Endothelial cell of hepatic sinusoid (primary cell): ENCODE measurements around the gene FBXO34.
"Not testable (repeated sequence)": the region's sequence is repeated elsewhere in the genome, so short reads cannot be mapped to it uniquely, and the experiment has no call there.

ENCODE experiments used
- in situ Hi-C: cut with HindIII; loops from 2 replicates; pipeline ENCODE4 v1.10.0; 2017; ENCODE audit warnings: low sequenced_read_pairs

Gene FBXO34

GRCh38 chr14:55309761-55310365, 38.6 kb downstream of the FBXO34 start:
- in situ Hi-C loops: no loop called here

DNA sequence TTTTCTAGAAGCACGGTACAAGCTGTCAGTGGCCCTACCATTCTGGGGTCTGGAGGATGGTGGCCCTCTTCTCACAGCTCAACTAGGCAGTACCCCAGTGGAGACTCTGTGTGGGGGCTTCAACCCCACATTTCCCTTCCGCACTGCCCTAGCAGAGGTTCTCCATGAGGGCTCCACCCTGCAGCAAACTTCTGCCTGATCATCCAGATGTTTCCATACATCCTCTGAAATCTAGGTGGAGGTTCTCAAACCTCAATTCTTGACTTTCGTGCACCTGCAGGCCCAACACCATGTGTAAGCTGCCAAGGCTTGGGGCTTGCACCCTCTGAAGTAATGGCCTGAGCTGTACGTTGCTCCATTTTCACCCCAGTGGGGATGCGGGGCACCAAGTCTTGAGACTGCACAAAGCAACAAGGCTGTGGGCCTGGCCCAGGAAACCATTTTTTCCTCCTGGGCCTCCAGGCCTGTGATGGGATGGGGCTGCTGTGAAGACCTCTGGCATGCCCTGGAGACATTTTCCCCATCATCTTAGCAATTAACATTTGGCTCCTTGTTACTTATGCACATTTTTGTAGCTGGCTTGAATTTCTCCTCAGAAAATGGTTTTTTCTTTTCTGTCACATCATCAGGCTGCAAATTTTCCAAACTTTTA, 41.3 kb downstream of the FBXO34 start:
- in situ Hi-C loops: not testable (repeated sequence)

GRCh38 chr14:55313480-55313879, 42.3 kb downstream of the FBXO34 start:
- in situ Hi-C loops: no loop called here

- in situ Hi-C loops: no loop called here
Measured at GRCh38 chr14:55314449-55314848, 43.2 kb downstream of the FBXO34 start.

- in situ Hi-C loops: no loop called here
Measured at GRCh38 chr14:55316564-55316963, 45.3 kb downstream of the FBXO34 start.

DNA sequence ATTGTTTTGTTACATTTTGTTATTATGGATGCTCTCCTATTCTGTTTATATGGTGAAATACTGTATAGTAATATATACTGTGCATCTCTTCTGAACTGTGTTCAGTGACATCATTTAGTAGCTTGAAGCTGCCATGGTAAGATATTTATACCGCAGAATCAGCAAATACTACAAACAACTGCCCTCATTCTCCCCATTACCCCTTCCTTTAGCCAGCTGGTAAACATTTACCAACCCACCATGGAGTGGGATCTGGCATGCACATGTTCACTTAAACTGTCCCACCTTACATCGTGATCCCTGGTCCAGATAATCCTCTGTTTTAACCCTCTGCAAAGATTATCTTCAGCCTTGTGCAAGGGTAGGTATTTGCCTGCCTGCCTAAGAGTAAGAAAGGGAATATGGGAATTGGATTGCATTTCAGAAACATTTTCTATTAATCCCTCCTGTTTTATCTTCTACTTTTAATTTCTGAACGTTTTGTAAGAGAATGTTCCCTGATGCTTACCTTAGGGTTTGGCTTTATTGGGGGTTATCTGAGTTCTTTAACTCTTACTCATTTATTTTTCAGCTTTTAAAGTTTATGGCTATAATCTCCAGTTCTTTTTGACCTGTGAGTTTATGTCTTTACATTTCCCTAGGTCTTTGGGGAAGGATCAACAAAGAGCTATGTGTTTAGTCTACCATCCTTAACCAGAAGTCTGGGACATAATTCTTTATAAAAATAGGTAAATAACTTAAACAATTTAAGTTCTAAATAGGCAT, 46.5 kb downstream of the FBXO34 start:
- in situ Hi-C loops: no loop called here

DNA sequence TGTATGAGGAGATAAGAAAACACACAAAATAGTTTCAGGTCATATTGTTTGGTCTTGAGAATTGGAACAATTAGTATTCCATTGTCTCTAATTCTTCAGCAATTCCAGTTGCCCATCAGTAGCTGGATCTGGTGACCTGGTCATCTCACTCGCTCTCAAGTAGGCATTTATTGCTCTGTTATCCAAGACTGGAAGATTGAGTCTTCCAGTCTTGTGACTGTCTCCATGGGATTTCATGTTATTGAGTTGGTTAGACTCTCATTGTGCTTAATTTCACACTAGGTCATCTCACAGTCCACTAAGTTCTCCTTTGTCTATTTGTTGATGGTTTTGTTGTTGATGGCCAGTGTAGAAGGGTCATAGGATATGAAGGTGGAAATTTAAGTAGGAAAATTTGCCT, 47.5 kb downstream of the FBXO34 start:
- in situ Hi-C loops: no loop called here

DNA sequence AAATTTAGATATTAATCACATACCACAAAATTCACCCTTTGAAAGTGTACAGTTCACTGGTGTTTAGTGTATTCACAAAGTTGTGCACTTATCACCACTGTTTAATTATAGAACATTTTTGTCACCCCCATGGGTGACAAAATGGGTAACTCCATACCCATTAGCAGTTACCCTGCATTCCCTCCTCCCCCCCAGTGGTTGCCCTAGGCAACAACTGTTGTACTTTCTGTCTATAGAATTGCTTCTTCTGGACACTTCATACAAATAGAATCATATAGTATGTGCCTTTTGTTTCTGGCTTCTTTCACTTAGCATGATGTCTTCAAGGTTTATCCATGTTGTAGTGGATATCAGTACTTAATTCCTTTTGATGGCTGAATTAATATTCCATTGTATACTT, 52.7 kb downstream of the FBXO34 start:
- in situ Hi-C loops: no loop called here

DNA sequence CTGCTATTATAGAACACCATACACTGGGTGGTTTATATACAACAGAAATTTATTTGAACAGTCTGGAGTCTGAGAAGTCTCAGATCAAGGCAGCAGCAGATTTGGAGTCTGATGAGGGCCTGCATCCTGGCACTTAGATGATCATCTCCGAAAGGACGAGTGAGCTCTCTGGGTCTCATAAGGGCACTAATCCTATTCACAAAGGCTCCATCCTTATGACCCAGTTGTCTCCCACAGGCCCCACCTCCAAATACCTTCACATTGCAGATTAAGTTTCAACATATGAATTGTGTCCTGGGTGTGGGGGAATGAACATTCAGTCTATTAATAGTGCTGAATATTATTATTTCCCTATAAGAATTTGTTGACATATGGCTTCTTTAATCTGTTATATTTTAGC, 53.6 kb downstream of the FBXO34 start:
- in situ Hi-C loops: no loop called here

DNA sequence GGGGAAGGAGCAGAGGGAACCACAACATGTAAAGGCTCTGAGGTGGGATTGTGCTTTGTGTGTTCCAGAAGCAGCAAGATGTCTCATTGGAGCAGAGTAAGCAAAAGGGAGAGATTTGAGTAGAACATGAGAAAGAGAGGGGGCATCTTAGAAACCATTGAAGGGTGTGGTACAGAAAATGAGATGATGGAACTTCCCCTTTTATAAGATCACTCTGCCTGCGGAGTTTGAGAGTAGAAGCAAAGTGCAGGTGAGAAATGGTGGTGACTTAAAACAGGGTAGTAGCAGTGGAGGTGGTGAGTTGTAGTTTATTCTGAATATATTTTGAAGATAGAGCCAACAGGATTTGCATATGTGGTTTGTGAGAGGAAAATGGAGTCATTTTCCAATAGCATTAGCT, 56.0 kb downstream of the FBXO34 start:
- in situ Hi-C loops: no loop called here

DNA sequence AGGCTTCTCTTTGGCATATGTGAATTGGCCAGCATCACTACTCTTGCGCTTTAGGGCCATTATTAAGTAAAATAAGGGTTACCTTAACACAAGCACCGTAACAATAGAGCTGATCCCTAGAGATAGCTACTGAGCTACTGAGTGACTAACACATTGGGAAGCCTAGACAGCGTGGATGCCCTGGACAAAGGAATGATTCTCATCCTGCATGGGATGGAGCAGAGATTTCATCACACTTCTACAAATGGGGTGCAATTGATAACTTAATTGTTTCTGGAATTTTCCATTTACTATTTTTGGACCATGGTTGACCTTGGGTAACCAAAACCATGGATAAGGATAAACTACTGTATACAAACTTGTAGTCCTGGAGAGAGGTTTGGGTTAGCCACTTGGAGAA, 57.1 kb downstream of the FBXO34 start:
- in situ Hi-C loops: no loop called here

DNA sequence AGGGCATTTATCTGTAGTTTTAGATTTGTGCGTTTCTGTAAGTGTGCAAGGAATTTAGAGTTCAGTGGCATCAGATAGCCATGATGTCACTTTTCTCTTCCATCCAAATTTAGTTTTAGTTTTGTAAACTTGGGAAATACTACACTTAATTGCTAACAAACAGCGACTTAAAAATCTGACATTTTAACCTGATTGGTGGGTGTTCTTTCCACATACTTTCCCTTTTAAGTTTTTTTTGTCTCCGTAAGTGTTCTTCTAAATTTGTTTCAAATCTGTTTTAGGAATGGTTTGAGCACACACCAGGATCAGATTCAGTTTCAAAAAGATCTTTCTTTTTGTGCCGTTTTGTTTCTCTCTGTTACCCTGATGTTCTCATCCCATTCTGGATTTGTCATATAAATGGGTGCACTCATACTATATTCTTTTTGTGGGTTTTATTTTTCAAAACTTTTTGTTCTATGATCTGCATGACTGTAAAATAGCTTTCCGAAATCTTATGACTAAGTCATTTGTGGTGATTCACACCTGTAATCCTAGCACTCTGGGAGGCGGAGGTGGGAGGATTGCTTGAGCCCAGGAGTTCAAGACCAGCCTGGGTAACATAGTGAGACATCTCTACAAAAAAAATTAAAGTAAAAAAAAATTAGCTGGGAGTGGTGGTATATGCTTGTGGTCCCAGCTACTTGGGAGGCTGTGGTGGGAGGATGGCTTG, 58.9 kb downstream of the FBXO34 start:
- in situ Hi-C loops: no loop called here

GRCh38 chr14:55332654-55333570, 61.7 kb downstream of the FBXO34 start:
- in situ Hi-C loops: no loop called here

- in situ Hi-C loops: no loop called here
Measured at GRCh38 chr14:55333711-55334485, 62.7 kb downstream of the FBXO34 start.

DNA sequence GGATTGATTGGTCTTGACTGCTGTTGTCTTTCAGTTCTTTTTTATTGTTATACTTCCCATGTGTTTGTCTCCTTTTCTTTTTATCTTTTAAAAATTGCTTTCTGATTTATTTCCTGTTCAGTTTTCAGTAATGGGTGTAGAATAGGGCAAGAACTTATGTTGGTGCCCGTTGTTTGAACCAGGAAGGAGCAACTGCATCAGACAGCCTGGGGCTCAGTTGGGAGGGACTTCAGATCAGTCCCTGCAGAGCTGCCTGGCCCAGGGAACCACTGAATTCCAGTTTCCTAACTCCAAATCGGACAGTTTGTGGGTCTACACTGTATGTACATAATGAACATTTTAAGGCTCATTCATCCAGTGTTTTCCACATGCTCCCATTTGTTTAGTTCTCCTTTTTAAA, 64.9 kb downstream of the FBXO34 start:
- in situ Hi-C loops: no loop called here

- in situ Hi-C loops: no loop called here
Measured at GRCh38 chr14:55336691-55337090, 65.5 kb downstream of the FBXO34 start.

DNA sequence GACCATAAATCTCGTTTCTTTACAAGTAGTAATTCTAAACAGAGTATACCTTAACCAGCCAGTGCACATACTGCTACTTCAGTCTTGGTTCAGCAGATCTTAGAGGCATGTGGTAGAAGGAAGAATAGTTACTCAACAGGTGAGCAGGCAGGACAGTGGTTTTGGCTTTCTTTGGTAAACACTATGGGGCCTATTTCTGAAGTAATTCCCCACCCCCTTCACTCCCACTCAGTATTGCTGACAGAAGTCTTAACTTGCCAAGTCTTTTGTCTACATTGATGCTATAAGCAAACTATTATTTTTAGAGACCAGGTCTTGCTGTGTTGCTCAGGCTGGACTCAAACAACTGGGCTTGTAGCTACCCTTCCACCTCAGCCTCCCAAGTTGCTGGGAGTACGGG, 68.5 kb downstream of the FBXO34 start:
- in situ Hi-C loops: no loop called here

GRCh38 chr14:55340482-55340881, 69.3 kb downstream of the FBXO34 start:
- in situ Hi-C loops: no loop called here

- in situ Hi-C loops: no loop called here
Measured at GRCh38 chr14:55341781-55342180, 70.6 kb downstream of the FBXO34 start.
